Gastrocnemius medialis (tissue), 4 donors: Measurements from ENCODE around the gene SCN5A. TPM values are rescaled to one million over a fixed set of nuclear protein-coding genes. Genes with fewer than 3 reads are reported as not detected.

Experiments used
- ATAC-seq, 2 donors: fragments of 150-250 bp; one replicate each; pipeline ENCODE4 v1.9.1; 2016
- DNase-seq, 2 donors: peaks; one replicate each; pipeline ENCODE4 v3.0.0-alpha.2; 2019
- H3K27ac ChIP-seq, 4 donors: fragments of 200-600 bp; sonication (generic); 1 replicate in 1 of 4; 2 replicates in 3 of 4; pipeline ENCODE4 v1.5.1; 2016 to 2018; ENCODE audit warnings: mild to moderate bottlenecking in 2 of 4, moderate library complexity in 1 of 4
- H3K27me3 ChIP-seq, 3 donors: fragments of 200-600 bp; sonication (generic) in 2 of 3; 1 replicate in 1 of 3; 2 replicates in 2 of 3; pipeline versions ENCODE4 v1.5.1 to v1.6.0; 2016 to 2019; ENCODE audit warnings: mild to moderate bottlenecking in 1 of 3, moderate library complexity in 1 of 3
- H3K36me3 ChIP-seq, 2 donors: fragments of 200-600 bp; sonication (generic) in 1 of 2; one replicate each; pipeline ENCODE4 v1.5.1; 2017 to 2018
- H3K4me1 ChIP-seq, 2 donors: fragments of 200-600 bp; sonication (generic) in 1 of 2; one replicate each; pipeline ENCODE4 v1.5.1; 2016 to 2017; ENCODE audit warnings: mild to moderate bottlenecking in 2 of 2
- H3K4me3 ChIP-seq, 4 donors: fragments of 200-600 bp; sonication (generic) in 3 of 4; 1 replicate in 1 of 4; 2 replicates in 3 of 4; pipeline ENCODE4 v1.5.1; 2016 to 2019; ENCODE audit warnings: mild to moderate bottlenecking in 2 of 4
- H3K9me3 ChIP-seq, 3 donors: fragments of 200-600 bp; sonication (generic) in 2 of 3; 1 replicate in 1 of 3; 2 replicates in 2 of 3; pipeline ENCODE4 v1.5.1; 2016 to 2019
- POLR2A ChIP-seq, 2 donors: fragments of 450-650 bp; IDR thresholded peaks; one replicate each; pipeline ENCODE4 v1.6.1; 2017; ENCODE audit warnings: antibody characterized with exemption in 2 of 2, mild to moderate bottlenecking in 2 of 2, moderate library complexity in 2 of 2
- in situ Hi-C, 4 donors: fragments of 200-750 bp; cut with MboI; loops; one replicate each; pipeline versions ENCODE4 v1.15.0 to v1.8.0; 2017; ENCODE audit warnings: low sequenced_read_pairs in 4 of 4
- intact Hi-C: fragments of 100-400 bp; cut with DNase I; formaldehyde crosslinking; loops from one replicate; pipeline ENCODE4 v1.15.1; 2023; ENCODE audit warnings: low total_unique reads
- total RNA-seq, 4 donors: library from RNA; depleted of rRNA; stranded (reverse); fragments of >200 nt; gene quantifications; one replicate each; pipeline versions ENCODE4 v1.1.0 to v1.2.3, GENCODE V29; 2016
- TF ChIP-seq, protein P1 (sequence below), 5 experiments: fragments of 450-650 bp in 3 of 5; fragments of 200-600 bp in 2 of 5; sonication (generic) in 2 of 5; IDR thresholded peaks in 4 of 5; conservative IDR thresholded peaks in 1 of 5; 1 replicate in 4 of 5; 2 replicates in 1 of 5; pipeline ENCODE4 v1.5.1; 2016 to 2019; ENCODE audit warnings: antibody characterized with exemption in 5 of 5, mild to moderate bottlenecking in 3 of 5, moderate library complexity in 3 of 5

SCN5A gene
- total RNA-seq, 4 donors from 2014 or later: 0.05 to 4.3 (median 2.8) TPM; not detected in 1

- intact Hi-C loops: no loop called here
- Histone ChIP-seq H3K4me1 (no peaks in the 10 kb centered on the region), H3K27ac (no peak overlapping the region), H3K9me3 (no peaks in the 10 kb centered on the region), H3K36me3 (no peaks in the 10 kb centered on the region), H3K4me3 (no peak overlapping the region), H3K27me3 (no peaks in the 10 kb centered on the region)
- DNase-seq (no peak), ATAC-seq (no peak)
- in situ Hi-C loops: no loop called here
- TF ChIP-seq POLR2A (IDR thresholded peaks at IDR 0.05): no peak
- TF ChIP-seq, protein P1, sequence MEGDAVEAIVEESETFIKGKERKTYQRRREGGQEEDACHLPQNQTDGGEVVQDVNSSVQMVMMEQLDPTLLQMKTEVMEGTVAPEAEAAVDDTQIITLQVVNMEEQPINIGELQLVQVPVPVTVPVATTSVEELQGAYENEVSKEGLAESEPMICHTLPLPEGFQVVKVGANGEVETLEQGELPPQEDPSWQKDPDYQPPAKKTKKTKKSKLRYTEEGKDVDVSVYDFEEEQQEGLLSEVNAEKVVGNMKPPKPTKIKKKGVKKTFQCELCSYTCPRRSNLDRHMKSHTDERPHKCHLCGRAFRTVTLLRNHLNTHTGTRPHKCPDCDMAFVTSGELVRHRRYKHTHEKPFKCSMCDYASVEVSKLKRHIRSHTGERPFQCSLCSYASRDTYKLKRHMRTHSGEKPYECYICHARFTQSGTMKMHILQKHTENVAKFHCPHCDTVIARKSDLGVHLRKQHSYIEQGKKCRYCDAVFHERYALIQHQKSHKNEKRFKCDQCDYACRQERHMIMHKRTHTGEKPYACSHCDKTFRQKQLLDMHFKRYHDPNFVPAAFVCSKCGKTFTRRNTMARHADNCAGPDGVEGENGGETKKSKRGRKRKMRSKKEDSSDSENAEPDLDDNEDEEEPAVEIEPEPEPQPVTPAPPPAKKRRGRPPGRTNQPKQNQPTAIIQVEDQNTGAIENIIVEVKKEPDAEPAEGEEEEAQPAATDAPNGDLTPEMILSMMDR (IDR thresholded peaks at IDR 0.05 in 4 of 5, conservative IDR thresholded peaks at IDR 0.05 in 1 of 5): no peak
Observed at GRCh38 chr3:38610934-38611333, 38.6 kb downstream of the SCN5A start.

DNA sequence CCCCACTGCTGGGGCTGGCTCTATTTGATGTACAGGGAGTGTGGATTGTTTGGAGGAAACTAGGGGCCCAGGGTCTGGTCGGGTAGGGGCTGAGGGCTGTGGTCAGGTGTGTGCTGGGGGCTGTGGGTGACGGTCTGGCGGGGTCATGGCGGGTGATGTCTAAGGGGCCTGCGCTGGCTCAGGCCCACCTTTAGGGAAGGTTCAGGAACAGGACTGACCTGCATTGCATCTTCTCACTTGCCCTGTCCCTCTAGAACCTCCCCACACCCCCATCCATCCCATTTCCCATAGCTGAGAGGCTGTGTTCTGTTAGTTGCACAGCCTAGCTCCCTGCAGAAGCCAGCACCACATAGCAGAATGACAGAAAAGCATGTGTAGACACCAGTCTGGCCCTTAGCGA, 39.1 kb downstream of the SCN5A start:
- in situ Hi-C loops: no loop called here
- ATAC-seq (no peak), DNase-seq (no peak)
- intact Hi-C loops: no loop called here
- Histone ChIP-seq H3K9me3 (no peaks in the 10 kb centered on the region), H3K4me1 (no peaks in the 10 kb centered on the region), H3K27me3 (no peaks in the 10 kb centered on the region), H3K36me3 (no peaks in the 10 kb centered on the region), H3K27ac (no peak overlapping the region), H3K4me3 (no peak overlapping the region)
- no peak for TF ChIP-seq POLR2A (IDR thresholded peaks at IDR 0.05)
- TF ChIP-seq, protein P1 (IDR thresholded peaks at IDR 0.05 in 4 of 5, conservative IDR thresholded peaks at IDR 0.05 in 1 of 5): no peak

DNA sequence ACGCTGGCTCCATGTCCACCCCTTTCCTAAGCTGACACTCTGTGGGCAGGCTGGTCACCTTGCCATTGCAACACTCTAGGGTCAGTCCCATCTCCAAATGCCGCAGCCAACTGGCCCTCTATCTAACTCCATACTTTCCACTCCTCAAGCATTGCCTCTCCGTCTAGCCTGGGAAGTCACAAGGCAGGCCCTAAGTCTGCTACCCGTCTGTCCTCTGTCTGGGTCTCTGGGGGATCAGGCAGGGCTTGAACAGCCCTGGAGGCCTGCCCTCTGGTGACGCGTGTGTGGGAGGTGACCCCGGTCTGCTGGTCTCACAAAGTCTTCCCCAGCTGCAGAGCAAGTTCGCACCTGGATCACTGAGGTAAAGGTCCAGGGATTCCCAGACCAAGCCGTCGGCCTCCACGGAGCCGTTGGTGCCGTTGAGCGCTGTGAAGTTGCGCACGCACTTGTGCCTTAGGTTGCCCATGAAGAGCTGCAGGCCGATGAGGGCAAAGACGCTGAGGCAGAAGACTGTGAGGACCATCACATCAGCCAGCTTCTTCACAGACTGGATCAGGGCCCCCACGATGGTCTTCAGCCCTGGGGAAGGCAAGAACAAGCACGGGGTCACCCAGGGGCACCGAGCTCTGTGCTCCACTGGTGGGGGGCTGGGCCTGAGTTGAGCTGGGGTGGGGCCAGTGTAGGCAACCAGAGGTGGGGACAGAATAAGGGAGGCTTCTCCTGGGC, 39.9 kb downstream of the SCN5A start:
- intact Hi-C loops (no loop called here), in situ Hi-C loops (no loop called here)
- no peaks in the 10 kb centered on the region for H3K9me3 ChIP-seq
- H3K27ac ChIP-seq: no peak overlapping the region
- DNase-seq: no peak
- H3K4me3 ChIP-seq: no peak overlapping the region
- no peaks in the 10 kb centered on the region for H3K4me1 ChIP-seq
- H3K27me3 ChIP-seq: no peaks in the 10 kb centered on the region
- no peaks in the 10 kb centered on the region for H3K36me3 ChIP-seq
- ATAC-seq: no peak
- no peak for TF ChIP-seq POLR2A (IDR thresholded peaks at IDR 0.05)
- TF ChIP-seq, protein P1 (IDR thresholded peaks at IDR 0.05 in 4 of 5, conservative IDR thresholded peaks at IDR 0.05 in 1 of 5): no peak

GRCh38 chr3:38608961-38609360, 40.5 kb downstream of the SCN5A start:
- in situ Hi-C loops: no loop called here
- no peak for DNase-seq

More at GRCh38 chr3:38608961-38609360, 40.5 kb downstream of the SCN5A start:
- Histone ChIP-seq H3K4me3 (no peak overlapping the region), H3K9me3 (no peaks in the 10 kb centered on the region), H3K27ac (no peak overlapping the region), H3K36me3 (no peaks in the 10 kb centered on the region), H3K27me3 (no peaks in the 10 kb centered on the region), H3K4me1 (no peaks in the 10 kb centered on the region)
- TF ChIP-seq, protein P1 (IDR thresholded peaks at IDR 0.05 in 4 of 5, conservative IDR thresholded peaks at IDR 0.05 in 1 of 5): no peak
- no peak for TF ChIP-seq POLR2A (IDR thresholded peaks at IDR 0.05)
- ATAC-seq: no peak
- intact Hi-C loops: no loop called here
